HG03175 (cell line): Measurements from ENCODE around the gene INSIG2.

Experiments used
- ATAC-seq: cut with Tn5 transposase; IDR thresholded peaks from one replicate; pipeline ENCODE4 v1.9.1; 2021; ENCODE audit warnings: mild to moderate bottlenecking, moderate library complexity; ENCODE audit not compliant: unreplicated experiment

Gene INSIG2

GRCh38 chr2:118097657-118098056 is 9.4 kb downstream of the INSIG2 start:
- ATAC-seq, result no peak

DNA sequence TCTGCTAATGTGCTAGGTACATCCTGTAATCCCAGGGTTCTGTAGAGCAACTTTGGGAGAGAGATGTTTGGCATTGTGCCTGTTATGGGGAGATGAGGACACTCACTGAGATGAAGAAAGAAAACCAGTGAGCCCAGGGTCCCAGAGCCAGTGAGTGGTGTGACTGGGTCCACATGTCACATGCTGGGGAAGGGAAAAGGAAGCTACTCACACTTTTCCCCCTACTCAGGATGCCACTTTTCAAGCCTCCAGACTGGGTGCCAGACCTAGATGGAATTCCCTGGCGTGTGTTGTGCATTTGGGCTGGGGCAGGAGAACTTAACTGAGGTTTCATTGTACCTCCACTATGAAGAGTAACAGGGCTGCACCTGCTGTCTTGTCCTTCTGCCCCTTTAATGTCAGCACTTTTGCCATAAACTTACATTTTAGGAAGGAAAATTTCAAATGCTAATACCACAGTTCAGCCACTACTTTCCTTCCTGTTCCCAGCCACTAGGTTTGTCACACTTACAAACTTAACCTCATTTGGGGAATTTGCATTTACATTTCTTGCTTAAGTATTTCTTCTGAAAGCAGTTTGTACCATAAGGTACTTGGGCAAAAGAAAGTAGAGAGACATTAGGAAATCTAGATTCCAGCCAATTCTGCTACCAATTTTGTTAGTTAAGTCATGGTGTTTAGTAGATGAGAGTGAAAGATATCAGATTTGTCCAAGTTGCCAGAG is 10.2 kb downstream of the INSIG2 start:
- no peak for ATAC-seq

DNA sequence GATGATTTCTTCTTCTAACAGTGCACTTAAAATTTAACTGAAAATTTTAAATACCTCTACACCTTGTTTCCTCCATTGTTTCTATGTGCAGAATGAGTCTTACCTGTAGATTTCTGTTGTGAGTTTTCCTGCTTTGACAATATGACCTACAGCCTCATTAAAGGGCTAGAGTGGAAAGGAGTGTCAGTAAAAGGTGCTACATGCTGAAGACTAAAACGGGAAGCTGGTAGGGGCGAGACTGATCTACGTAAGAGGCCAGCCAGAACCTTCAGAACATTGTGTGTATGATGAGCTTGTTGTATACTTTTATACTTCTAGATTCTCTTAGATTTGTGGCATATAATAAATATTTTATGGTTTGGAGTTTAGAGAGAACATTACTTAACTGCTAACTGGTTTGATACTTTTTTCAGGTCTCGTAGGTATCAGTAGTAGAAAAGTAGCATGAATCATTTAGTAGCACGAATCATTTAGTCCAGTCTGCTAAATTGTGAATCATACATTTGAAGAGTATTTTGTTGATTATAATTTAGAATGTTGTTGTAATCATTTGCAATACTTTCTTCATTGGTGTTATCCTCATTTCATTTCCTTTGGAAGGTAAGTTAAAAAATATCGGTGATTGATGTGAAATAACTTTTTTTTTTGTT is 14.3 kb downstream of the INSIG2 start:
- no peak for ATAC-seq

- ATAC-seq, result peak; percentile 98
These were observed 16.0 kb downstream of the INSIG2 start for GRCh38 chr2:118103951-118104940.

DNA sequence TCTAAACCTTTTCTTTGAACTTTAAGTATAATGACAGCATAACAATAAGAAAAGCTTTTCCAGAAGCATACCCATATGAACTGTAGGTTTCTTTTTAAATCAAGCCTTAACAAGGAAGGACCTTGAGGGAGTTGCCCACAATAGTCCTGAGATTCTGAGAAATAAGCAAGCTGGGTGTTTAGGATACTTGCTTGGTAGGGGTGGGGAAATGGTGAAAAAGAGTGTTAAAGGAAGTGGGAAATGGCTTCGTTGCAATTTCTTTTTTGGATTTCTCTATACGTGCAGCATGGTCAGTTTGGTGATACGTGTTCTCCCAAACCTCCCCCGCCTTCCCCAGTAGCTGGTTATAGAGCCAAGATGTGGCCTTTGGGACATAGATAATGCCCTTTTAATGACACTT is 17.2 kb downstream of the INSIG2 start:
- no peak for ATAC-seq

- ATAC-seq, result no peak
These were observed 18.7 kb downstream of the INSIG2 start for GRCh38 chr2:118106926-118107325.

- ATAC-seq, result no peak
These were observed 22.0 kb downstream of the INSIG2 start for GRCh38 chr2:118110310-118110709.

DNA sequence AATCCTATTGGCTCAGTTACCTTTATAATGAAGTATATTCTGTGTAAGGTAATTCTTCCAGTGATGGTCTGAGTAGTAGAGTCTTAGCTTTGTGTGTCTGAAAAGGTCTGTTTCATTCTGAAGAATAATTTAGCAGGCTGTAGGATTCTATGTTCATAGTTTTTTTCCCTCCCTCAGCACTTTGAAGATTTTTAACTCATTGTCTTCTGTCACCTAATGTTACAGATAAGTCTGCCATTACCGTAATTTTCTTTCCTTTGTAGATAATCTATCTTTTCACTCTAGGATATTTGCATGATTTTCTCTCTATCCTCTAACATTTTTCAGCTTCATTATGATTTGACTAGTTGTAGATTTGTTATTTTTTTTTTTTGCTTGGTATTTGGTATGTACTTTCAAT is 22.7 kb downstream of the INSIG2 start:
- no peak for ATAC-seq

DNA sequence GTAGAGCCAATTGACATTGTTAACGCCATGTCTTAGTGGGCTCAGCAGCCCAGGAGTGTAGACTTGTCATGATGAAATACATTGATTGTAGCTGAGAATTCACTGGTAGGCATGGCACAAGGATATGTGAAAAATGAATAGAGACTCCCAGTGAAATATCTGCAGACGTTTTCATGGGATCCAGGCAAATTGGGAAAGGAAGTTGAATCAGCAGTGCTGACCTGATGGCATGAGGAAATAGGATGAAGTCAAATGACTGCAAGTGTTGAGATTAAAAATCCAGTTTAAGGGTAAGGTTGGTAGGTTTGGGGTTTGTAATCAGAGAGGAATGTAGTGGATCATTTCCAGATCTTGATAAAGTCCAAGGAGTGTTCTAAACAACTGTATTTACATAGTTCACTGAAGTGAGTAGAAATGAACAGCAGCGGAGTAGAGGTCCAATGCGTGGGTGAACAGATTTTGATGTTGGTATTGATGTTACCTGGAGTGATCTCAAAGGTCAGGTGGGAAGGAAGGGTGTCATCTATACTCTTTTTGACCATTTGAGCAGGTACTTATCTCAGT is 24.6 kb downstream of the INSIG2 start:
- no peak for ATAC-seq

- ATAC-seq, result no peak
These were observed 26.6 kb downstream of the INSIG2 start for GRCh38 chr2:118114863-118115262.

DNA sequence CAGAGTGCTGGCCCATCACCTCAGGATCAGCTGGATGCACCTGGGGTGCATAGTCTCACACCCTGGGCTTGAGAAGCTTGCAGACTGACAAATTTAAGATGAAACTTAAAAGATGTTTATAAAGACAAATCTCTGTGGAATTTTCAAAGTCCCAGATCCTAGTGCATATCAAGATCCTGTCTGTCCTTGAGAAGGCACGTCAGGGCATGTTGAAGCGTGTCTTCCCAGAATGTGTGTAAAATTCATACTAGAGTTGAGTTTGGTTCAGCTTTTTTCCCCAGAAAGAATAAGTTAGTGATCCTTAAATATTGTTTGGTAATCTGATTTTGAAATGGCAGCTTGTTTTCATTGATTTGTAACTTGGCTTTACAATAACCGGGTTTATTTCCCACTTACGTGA is 27.5 kb downstream of the INSIG2 start:
- no peak for ATAC-seq

DNA sequence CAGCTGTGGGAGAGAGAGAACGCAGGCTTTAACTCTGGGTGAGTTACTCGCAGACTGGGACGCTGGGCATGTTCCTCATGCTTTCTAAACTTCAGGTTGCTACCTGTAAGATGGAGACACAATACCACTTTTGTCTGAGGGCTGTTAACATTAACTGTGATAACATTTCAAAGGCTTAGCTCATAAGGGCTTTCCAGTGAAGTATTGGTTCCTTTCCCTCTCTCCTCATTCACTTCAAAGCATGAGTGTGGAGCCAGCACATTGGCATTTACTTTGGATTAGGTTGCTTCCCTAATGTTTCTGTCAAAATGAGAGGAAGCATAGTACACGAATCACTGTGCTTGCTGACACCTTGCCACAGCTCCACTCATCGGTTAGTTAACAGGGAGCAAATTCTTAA is 30.2 kb downstream of the INSIG2 start:
- ATAC-seq, result no peak

GRCh38 chr2:118119158-118119727 is 31.0 kb downstream of the INSIG2 start:
- no peak for ATAC-seq

DNA sequence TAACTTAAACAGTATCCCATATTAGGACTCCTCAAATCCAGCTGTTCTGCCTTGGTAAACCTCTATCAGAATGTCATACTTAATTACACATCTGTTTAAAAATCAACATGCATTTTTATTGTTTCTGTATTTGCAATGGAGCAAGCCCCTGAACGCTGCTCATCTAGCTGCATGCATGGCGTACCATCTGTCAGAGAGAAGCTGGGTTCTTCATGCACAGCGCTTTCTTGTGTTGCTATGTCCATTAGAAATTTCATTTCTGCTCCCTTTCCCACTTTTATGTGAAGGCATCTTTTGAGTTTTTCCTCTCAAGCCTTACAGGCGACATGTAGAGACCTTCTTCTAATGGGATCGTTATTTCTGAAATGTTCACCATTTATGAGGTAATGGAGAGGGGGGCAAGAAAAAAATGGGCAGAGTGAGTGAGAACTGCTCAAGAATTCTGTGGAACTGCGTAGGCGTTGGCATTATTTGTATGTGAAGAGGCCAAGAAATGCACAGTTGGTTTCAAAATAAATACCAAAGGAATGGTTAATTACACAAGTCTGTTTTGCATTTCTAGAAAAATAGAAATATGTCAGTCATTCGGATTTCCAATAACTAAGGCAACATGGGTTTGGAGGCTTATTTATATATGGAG is 31.6 kb downstream of the INSIG2 start:
- no peak for ATAC-seq

- no peak for ATAC-seq
These were observed 32.1 kb downstream of the INSIG2 start for GRCh38 chr2:118120401-118120780.

GRCh38 chr2:118121101-118121500 is 32.8 kb downstream of the INSIG2 start:
- no peak for ATAC-seq

GRCh38 chr2:118121986-118122524 is 33.8 kb downstream of the INSIG2 start:
- no peak for ATAC-seq

GRCh38 chr2:118122594-118123281 is 34.5 kb downstream of the INSIG2 start:
- ATAC-seq, result peak; percentile 96

GRCh38 chr2:118123561-118124232 is 35.4 kb downstream of the INSIG2 start:
- ATAC-seq, result no peak
